Keratinocyte (primary cell): ENCODE data around the gene PTPRT. TPM values are rescaled to one million over a fixed set of nuclear protein-coding genes. Genes with fewer than 3 reads are reported as not detected.

Experiments used
- DNase-seq: peaks from one replicate; pipeline ENCODE4 v3.0.0-alpha.2; 2011; ENCODE audit warnings: low read depth, missing footprints, low spot score
- FAIRE-seq: peaks from 2 replicates; lab custom pipeline; 2011; peaks lifted over from hg19 to GRCh38; lab: Jason Lieb, UNC
- H2AFZ ChIP-seq: 2 replicates; pipeline ENCODE4 v1.6.0; 2012; ENCODE audit warnings: low read length, control low read depth, inconsistent platforms; ENCODE audit not compliant: control insufficient read depth
- H3K27ac ChIP-seq: 2 replicates; pipeline ENCODE4 v1.5.1; 2011; ENCODE audit warnings: low read length; ENCODE audit not compliant: control insufficient read depth, insufficient read depth
- H3K27me3 ChIP-seq: 3 replicates; pipeline ENCODE4 v1.6.0; 2011; ENCODE audit warnings: low read length; ENCODE audit not compliant: control insufficient read depth, insufficient read depth; ENCODE audit errors: extremely low read depth
- H3K36me3 ChIP-seq, 2 experiments: 2 replicates in 1 of 2; 3 replicates in 1 of 2; pipeline ENCODE4 v1.5.1; 2011; ENCODE audit warnings: low read length in 2 of 2, mild to moderate bottlenecking in 1 of 2; ENCODE audit not compliant: control insufficient read depth in 2 of 2, insufficient read depth in 2 of 2; ENCODE audit errors: extremely low read depth in 1 of 2
- H3K4me1 ChIP-seq: 3 replicates; pipeline ENCODE4 v1.5.1; 2011; ENCODE audit warnings: low read length; ENCODE audit not compliant: control insufficient read depth, insufficient read depth; ENCODE audit errors: extremely low read depth
- H3K4me2 ChIP-seq: 3 replicates; pipeline ENCODE4 v1.6.0; 2011; ENCODE audit warnings: low read depth, low read length; ENCODE audit not compliant: control insufficient read depth, insufficient read depth; ENCODE audit errors: extremely low read depth
- H3K4me3 ChIP-seq, 3 experiments: fragments of 200-600 bp in 1 of 3; sonication (generic) in 1 of 3; 2 replicates in 2 of 3; 3 replicates in 1 of 3; pipeline ENCODE4 v1.5.1; 2011 to 2016; ENCODE audit warnings: low read length in 3 of 3, mild to moderate bottlenecking in 3 of 3, control low read depth in 2 of 3, inconsistent platforms in 1 of 3, low read depth in 1 of 3, mixed read lengths in 1 of 3, mixed run types in 1 of 3, moderate library complexity in 1 of 3; ENCODE audit not compliant: control insufficient read depth in 2 of 3, insufficient read depth in 2 of 3; ENCODE audit errors: extremely low read depth in 1 of 3
- H3K79me2 ChIP-seq: 2 replicates; pipeline ENCODE4 v1.6.0; 2012; ENCODE audit warnings: low read length; ENCODE audit not compliant: control insufficient read depth, insufficient read depth
- H3K9ac ChIP-seq: 3 replicates; pipeline ENCODE4 v1.6.0; 2011; ENCODE audit warnings: low read length; ENCODE audit not compliant: control insufficient read depth, insufficient read depth; ENCODE audit errors: extremely low read depth
- H3K9me1 ChIP-seq: 3 replicates; pipeline ENCODE4 v1.6.0; 2011; ENCODE audit warnings: low read length; ENCODE audit not compliant: control insufficient read depth, insufficient read depth; ENCODE audit errors: extremely low read depth
- H3K9me3 ChIP-seq: 2 replicates; pipeline ENCODE4 v1.5.1; 2012; ENCODE audit warnings: low read depth, low read length; ENCODE audit not compliant: control insufficient read depth
- H4K20me1 ChIP-seq: 3 replicates; pipeline ENCODE4 v1.6.0; 2011; ENCODE audit warnings: low read length; ENCODE audit not compliant: control insufficient read depth, insufficient read depth; ENCODE audit errors: extremely low read depth
- CTCF ChIP-seq, 3 experiments: IDR thresholded peaks in 1 of 3; conservative IDR thresholded peaks in 1 of 3; optimal IDR thresholded peaks in 1 of 3; 2 replicates in 2 of 3; 3 replicates in 1 of 3; pipeline versions ENCODE3 to v1.5.1; 2011; ENCODE audit warnings: low read length in 3 of 3, mild to moderate bottlenecking in 3 of 3, moderate library complexity in 2 of 3, control low read depth in 1 of 3, inconsistent platforms in 1 of 3; ENCODE audit not compliant: insufficient read depth in 2 of 3; ENCODE audit errors: extremely low read depth in 1 of 3
- EZH2 ChIP-seq: IDR thresholded peaks from one replicate; pipeline ENCODE4 v1.6.1; 2012; ENCODE audit warnings: inconsistent platforms, mild to moderate bottlenecking, low read length, moderate library complexity
- dilution Hi-C: fragments of 300-500 bp; cut with MboI; formaldehyde crosslinking; loops from one replicate; pipeline ENCODE4 v1.7.0; 2020; ENCODE audit warnings: low sequenced_read_pairs; ENCODE audit not compliant: extremely low pct_ligation_motif_present
- polyA plus RNA-seq, 5 experiments: library from polyadenylated mRNA; depleted of rRNA in 3 of 5; stranded (reverse) in 3 of 5; stranded (forward) in 1 of 5; unstranded in 1 of 5; fragments of >200 nt; gene quantifications; 1 replicate in 1 of 5; 2 replicates in 3 of 5; 3 replicates in 1 of 5; pipeline versions ENCODE4 v1.2.1 to v1.2.3, GENCODE V29; 2011 to 2012; ENCODE audit warnings: missing spikeins in 2 of 5, low read depth in 1 of 5, low replicate concordance in 1 of 5

PTPRT gene
- polyA plus RNA-seq, 1 donor (not counting 4 experiments of a cell fraction or from before 2014, with no cell fraction given) = not detected

- Histone ChIP-seq H3K9me1 (no peaks in the 10 kb centered on the region), H4K20me1 (no peaks in the 10 kb centered on the region), H3K4me2 (no peak overlapping the region), H3K4me1 (no peaks in the 10 kb centered on the region), H3K36me3 (no peaks in the 10 kb centered on the region), H3K9me3 (no peaks in the 10 kb centered on the region), H3K9ac (no peak overlapping the region), H3K27me3 (no peaks in the 10 kb centered on the region), H3K4me3 (no peak overlapping the region), H2AFZ (no peak overlapping the region), H3K27ac (no peak overlapping the region), H3K79me2 (no peaks in the 10 kb centered on the region)
- FAIRE-seq (no peak), DNase-seq (no peak)
- TF ChIP-seq EZH2 (no peak), CTCF (optimal IDR thresholded peaks at IDR 0.05 in 1 of 3, IDR thresholded peaks at IDR 0.05 in 1 of 3, conservative IDR thresholded peaks at IDR 0.05 in 1 of 3; ENCODE audit: extremely low read depth in 1 of 3, insufficient read depth in 2 of 3, low read length in 3 of 3) (no peak)
- dilution Hi-C loops = no loop called here
These were observed 440.1 kb downstream of the PTPRT start for GRCh38 chr20:42749556-42749955.

- H3K9me1 ChIP-seq = no peaks in the 10 kb centered on the region
- no peak overlapping the region for H3K4me3 ChIP-seq
- no peaks in the 10 kb centered on the region for H3K4me1 ChIP-seq
- no peak overlapping the region for H3K27ac ChIP-seq
- H2AFZ ChIP-seq = no peak overlapping the region
- H4K20me1 ChIP-seq = no peaks in the 10 kb centered on the region
- no peaks in the 10 kb centered on the region for H3K79me2 ChIP-seq
- TF ChIP-seq EZH2 = no peak
- TF ChIP-seq CTCF (optimal IDR thresholded peaks at IDR 0.05 in 1 of 3, IDR thresholded peaks at IDR 0.05 in 1 of 3, conservative IDR thresholded peaks at IDR 0.05 in 1 of 3; ENCODE audit: extremely low read depth in 1 of 3, insufficient read depth in 2 of 3, low read length in 3 of 3) = no peak
- no peak for DNase-seq
- H3K36me3 ChIP-seq = no peaks in the 10 kb centered on the region
- no peak for FAIRE-seq
- no peak overlapping the region for H3K4me2 ChIP-seq
- H3K9ac ChIP-seq = no peak overlapping the region
- H3K27me3 ChIP-seq = no peaks in the 10 kb centered on the region
- H3K9me3 ChIP-seq = peaks cover 2% of the 10 kb centered on the region
- dilution Hi-C loops = no loop called here
These were observed 441.8 kb downstream of the PTPRT start for GRCh38 chr20:42747765-42748411.
